SK-N-MC (cell line): ENCODE data around the gene KRT75.
"Not testable (repeated sequence)": the region's sequence is repeated elsewhere in the genome, so short reads cannot be mapped to it uniquely, and the experiment has no call there.

ENCODE experiments used
- EZH2 ChIP-seq: fragments of 200-600 bp; sonication (generic); IDR thresholded peaks from one replicate; pipeline ENCODE4 v1.6.1; 2017; ENCODE audit warnings: antibody characterized with exemption
- FOXP2 ChIP-seq: optimal IDR thresholded peaks from 2 replicates; pipeline ENCODE3; 2011; ENCODE audit warnings: mild to moderate bottlenecking, moderate library complexity; ENCODE audit not compliant: insufficient read depth; ENCODE audit errors: extremely low read length, control extremely low read depth
- POLR2AphosphoS5 ChIP-seq: IDR thresholded peaks from 2 replicates; pipeline ENCODE4 v1.6.1; 2012; ENCODE audit warnings: mild to moderate bottlenecking, low read depth, low read length, borderline replicate concordance

DNA sequence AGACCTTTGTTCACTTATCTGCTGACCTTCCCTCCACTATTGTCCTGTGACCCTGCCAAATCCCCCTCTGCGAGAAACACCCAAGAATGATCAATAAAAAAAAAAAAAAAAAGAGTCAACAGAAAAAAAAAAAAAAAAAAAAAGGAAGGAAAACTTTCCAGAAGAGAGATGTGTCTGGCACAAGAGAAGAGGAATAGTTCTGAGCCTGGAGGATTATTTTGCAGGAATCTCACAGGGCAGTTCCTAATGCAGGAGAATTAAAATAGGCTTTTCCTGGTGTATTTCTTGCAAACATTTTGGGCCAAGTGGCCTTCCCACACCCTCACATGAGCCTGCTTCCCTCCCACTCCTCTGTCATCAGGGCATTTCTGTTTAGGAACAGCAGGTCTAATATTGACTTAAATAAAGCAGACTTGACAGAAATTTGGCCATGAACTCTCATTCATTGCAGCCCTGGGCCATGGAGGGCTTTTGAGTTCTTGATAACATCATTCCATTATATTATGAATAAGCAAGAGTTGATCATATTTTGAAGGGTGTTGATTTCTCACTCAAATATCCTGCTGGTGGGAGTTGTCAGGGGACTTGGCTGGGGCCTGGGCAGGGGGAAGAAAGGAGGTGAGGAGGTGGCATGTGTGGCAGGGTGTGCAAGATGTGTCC lies 23.5 kb downstream of the KRT75 start:
- TF ChIP-seq POLR2AphosphoS5, EZH2, FOXP2: not testable (repeated sequence)
